Measurements from ENCODE around the gene U2AF2. TPM values are rescaled to one million over a fixed set of nuclear protein-coding genes. Genes with fewer than 3 reads are reported as not detected.

Gene U2AF2
- total and polyA plus RNA-seq, 9 of the 15 experiments (the other 6 are each of a cell fraction or from before 2014, with no cell fraction given) = 3.0 to 331 (median 157) TPM

GRCh38 chr19:55653651-55654322 is 1.0 kb upstream of the U2AF2 start (continued):
- peak; percentile 93; the same call in 1 of the 2 replicates for TF ChIP-seq HMGXB4 (CRISPR knock-in tag; IDR thresholded peaks at IDR 0.05)
- TF ChIP-seq HDAC1 (IDR thresholded peaks at IDR 0.05) = peak in 1 of 2 experiments; percentile 68; a peak in 1 of 4 replicates
- TF ChIP-seq SP1 (CRISPR knock-in tag; IDR thresholded peaks at IDR 0.05) = peak; percentile 80
- TF ChIP-seq MED1 (CRISPR knock-in tag; IDR thresholded peaks at IDR 0.05; ENCODE audit: borderline replicate concordance) = no peak
- TF ChIP-seq CBX8 (IDR thresholded peaks at IDR 0.05; ENCODE audit: borderline replicate concordance, extremely low read depth, low read depth, low read length, poor library complexity, severe bottlenecking) = no peak
- no peak for TF ChIP-seq HES1 (IDR thresholded peaks at IDR 0.05; ENCODE audit: low read depth)
- peak; percentile 53; the same call in 1 of the 2 replicates for TF ChIP-seq EP300 (IDR thresholded peaks at IDR 0.05; ENCODE audit: low read length)
- TF ChIP-seq IRF2 (CRISPR knock-in tag; IDR thresholded peaks at IDR 0.05) = no peak
- peak; percentile 72; the same call in 1 of the 2 replicates for TF ChIP-seq JUN (IDR thresholded peaks at IDR 0.05; ENCODE audit: borderline replicate concordance, low read depth, low read length)
- TF ChIP-seq JUN (CRISPR knock-in tag; IDR thresholded peaks at IDR 0.05; ENCODE audit: borderline replicate concordance) = peak; percentile 17; the same call in 1 of the 2 replicates
- no peak; the same call in 1 of the 2 replicates for TF ChIP-seq ATF3 (IDR thresholded peaks at IDR 0.05)
- TF ChIP-seq ATF3 (CRISPR knock-in tag; conservative IDR thresholded peaks at IDR 0.05) = no peak
- 0 out of 2 replicates have a peak, but pooled peaks have one; percentile 29 for TF ChIP-seq MECOM (CRISPR knock-in tag; IDR thresholded peaks at IDR 0.05)
- TF ChIP-seq ZNF449 (CRISPR knock-in tag; IDR thresholded peaks at IDR 0.05) = no peak
- no peak for TF ChIP-seq CEBPZ (IDR thresholded peaks at IDR 0.05; ENCODE audit: borderline replicate concordance, low read depth, low read length)
- no peak for TF ChIP-seq ZNF57 (CRISPR knock-in tag; IDR thresholded peaks at IDR 0.05)
- no peak; the same call in 1 of the 2 replicates for TF ChIP-seq ZNF24 (IDR thresholded peaks at IDR 0.05)
- TF ChIP-seq KLF1 (tag; IDR thresholded peaks at IDR 0.05) = peak; percentile 71
- TF ChIP-seq ARNT (IDR thresholded peaks at IDR 0.05) = peak; percentile 75 to 85; a peak in 1 of 4 replicates
- TF ChIP-seq JUNB (CRISPR knock-in tag; conservative IDR thresholded peaks at IDR 0.05) = no peak

Data from K562 (cell line).